ENCODE results near the gene SUFU.

The SUFU gene

DNA sequence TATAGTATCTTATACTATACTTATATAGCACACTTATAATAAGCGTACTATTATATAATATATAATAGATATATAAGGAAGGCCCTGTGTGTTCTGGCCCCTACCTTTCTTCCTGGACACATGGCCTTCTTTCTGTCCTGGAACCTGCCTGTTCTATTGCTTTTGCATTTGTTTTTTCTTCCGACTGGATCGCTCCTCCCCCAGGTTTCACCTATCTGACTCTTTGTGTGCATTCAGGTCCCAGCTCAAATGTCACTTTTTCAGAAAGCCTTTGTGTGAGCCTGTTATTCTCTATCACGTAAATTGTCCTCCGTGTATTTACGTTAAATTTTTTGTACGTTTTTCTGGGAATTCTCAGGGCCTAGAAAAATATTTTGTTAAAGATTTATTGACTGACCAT is 137.6 kb downstream of the SUFU start:
- no peak for DNase-seq (ENCODE audit: low read depth in 2 of 2)

- peak; percentile 95 to 99 for DNase-seq (ENCODE audit: low read depth in 2 of 2)
Observed at GRCh38 chr10:102641880-102642735, 138.3 kb downstream of the SUFU start.

DNA sequence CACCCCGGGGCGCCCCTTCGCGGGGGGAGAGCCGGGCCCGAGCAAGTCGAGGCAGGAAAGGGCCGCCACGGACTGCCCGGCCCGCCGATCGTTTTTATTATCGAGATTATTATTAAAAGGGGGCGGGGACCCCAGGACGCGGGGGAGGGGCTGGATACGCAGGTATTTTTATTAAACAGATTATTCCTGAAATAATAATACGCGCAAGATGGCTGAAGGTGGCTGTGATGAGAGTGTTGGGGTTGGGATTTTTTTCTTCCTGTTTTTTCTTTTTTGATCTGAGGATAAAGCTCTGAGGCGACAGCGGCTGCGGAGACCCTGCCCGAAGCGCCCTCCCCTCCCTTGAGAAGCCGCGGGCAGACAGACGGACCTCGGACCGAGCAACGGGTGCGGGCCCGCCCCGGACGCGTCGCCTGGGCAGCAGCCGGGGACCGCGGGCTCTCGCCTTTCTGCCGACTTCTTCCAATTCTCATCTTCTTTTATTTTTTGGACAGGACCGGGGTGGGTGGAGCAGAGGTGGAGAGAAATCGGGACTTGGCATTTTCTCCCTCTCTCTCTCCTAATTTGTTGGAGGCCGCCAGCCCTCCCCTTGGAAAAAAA is 139.1 kb downstream of the SUFU start:
- DNase-seq (ENCODE audit: low read depth in 2 of 2) = no peak

- DNase-seq (ENCODE audit: low read depth in 2 of 2) = peak in 1 of 2 experiments; percentile 47
Observed at GRCh38 chr10:102643336-102644065, 139.7 kb downstream of the SUFU start.

DNA sequence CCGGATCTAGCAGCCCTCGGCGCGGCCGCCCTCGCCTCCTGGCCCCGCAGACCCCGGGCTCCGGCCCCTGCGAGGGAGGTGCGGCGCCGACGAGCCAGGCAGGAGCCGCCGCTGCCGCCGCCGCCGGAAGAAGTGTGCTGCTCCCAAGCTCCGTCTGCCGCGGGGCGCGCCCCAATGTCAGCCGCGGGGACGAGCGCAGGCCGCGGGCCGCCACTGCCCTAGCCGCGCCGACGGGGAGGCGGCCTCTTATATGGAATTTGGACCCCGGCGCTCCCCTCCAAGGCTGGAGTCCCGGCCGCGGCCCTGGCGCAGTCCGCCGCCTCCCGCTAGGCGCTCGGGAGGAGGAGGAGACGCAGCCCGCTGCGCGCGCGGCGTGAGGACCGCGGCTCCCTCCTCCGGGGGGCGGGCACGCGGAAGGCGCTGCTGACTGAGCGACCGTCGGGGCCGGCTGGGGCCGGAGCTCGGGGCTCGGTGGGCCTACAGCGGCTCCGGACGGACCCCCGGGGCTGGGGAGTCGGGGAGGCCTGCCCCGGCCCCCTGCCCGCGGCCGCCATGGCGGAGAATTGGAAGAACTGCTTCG is 140.4 kb downstream of the SUFU start, which contains the start of gene TRIM8:
Gene TRIM8 (plus strand): TSS at position 414 of the 580 bp plus-strand sequence. CDS start 139 bp downstream, at position 553.
- peak; percentile 33 to 38 for DNase-seq (ENCODE audit: low read depth in 2 of 2)

GRCh38 chr10:102644646-102645387 is 141.0 kb downstream of the SUFU start:
- peak; percentile 53 to 56 for DNase-seq (ENCODE audit: low read depth in 2 of 2)

DNA sequence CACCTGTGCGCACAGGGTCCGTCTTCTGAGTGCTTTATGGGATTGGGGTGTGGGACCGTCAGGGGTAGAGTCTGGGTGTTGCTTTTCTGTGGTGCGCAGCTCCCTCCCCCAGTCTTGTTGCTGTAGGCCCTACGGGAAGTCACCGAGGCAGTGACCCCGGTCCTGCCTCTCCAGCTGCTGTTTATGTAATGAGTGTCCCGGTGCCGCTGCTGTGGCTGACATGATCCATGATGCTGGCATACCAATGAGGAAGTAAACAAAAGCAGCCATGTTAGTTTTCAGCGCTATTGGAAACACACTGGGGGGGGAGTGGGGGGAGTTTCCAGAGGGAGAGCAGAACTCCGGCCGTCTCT is 141.6 kb downstream of the SUFU start:
- no peak for DNase-seq (ENCODE audit: low read depth in 2 of 2)

DNA sequence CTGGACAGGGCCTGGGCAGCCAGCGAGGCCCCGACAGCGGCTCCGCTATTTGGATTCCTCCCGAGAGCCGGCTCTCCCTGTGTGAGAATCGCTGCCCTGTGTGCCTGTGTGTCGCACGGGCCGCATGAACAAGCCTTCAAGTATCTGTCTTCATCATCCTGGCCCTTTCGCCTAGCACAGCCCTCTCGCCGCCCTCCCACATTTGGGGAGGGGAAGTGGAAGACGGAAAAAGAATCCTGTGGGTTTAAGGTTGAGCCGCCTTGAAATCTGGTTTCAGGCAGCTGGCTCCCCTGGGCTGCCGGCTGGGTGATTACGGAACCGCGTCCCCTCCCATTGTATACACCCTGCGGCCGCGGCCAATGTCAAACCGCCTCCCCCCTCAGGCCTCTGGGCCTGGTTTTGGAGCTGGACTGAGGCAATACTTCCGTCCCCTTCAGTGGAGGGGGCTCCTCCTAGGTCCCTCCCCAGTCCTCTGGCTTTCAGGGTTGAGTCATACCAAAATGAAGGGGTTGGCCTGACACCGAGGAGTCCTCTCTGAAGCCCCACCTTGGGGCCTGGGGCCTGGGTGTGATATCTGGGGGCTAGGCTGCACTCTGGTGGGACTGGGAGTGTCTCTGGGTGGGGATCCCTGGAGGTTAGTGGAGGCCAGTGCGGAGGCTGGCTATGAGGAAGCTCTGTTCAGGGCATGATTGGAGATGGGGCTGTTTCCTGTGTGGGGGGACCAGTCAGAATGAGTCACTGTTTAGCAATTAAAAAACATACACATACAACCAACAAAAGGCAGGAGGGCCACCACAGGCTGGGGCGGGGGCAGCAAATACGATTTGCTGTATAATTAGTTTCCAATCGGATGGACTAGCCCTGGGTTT is 142.2 kb downstream of the SUFU start:
- peak; percentile 52 to 66 for DNase-seq (ENCODE audit: low read depth in 2 of 2)

- peak in 1 of 2 experiments; percentile 36 for DNase-seq (ENCODE audit: low read depth in 2 of 2)
Observed at GRCh38 chr10:102646610-102647442, 143.1 kb downstream of the SUFU start.

GRCh38 chr10:102647443-102648268 is 143.9 kb downstream of the SUFU start:
- DNase-seq (ENCODE audit: low read depth in 2 of 2) = no peak

DNA sequence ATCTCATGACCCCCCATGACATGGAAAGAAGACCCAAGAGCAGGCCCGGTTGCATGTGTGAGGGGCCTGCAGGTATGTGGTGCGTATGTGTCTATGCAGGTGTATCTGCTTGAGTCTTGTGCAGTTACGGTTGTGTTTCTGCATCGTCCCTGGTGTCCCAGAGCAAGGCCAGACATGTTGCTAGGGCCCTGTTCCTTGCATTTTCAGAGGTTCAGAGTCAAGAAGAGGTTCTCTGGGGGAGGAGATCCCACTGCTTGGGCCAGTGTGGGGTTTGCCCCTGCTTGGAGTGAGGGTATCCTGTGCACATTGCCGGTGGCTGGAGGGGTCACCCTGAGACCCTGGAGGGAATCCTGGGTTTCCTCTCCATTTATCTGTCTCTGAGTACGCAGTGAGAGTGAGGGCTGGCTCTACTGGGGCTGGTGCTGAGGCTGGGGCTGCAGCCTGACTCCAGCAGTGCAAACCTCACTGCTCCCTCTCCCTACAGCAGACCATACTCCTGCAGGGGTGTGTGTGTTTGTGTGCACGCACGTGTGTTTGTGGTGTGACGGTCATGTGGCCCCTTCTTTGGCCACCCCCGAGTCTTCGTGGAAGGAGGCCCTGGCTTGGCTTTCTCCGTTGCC is 144.6 kb downstream of the SUFU start:
- no peak for DNase-seq (ENCODE audit: low read depth in 2 of 2)

- DNase-seq (ENCODE audit: low read depth in 2 of 2) = no peak
Observed at GRCh38 chr10:102648889-102649796, 145.4 kb downstream of the SUFU start.

- no peak for DNase-seq (ENCODE audit: low read depth in 2 of 2)
Observed at GRCh38 chr10:102649797-102650654, 146.3 kb downstream of the SUFU start.

- DNase-seq (ENCODE audit: low read depth in 2 of 2) = no peak
Observed at GRCh38 chr10:102650655-102651454, 147.1 kb downstream of the SUFU start.

DNA sequence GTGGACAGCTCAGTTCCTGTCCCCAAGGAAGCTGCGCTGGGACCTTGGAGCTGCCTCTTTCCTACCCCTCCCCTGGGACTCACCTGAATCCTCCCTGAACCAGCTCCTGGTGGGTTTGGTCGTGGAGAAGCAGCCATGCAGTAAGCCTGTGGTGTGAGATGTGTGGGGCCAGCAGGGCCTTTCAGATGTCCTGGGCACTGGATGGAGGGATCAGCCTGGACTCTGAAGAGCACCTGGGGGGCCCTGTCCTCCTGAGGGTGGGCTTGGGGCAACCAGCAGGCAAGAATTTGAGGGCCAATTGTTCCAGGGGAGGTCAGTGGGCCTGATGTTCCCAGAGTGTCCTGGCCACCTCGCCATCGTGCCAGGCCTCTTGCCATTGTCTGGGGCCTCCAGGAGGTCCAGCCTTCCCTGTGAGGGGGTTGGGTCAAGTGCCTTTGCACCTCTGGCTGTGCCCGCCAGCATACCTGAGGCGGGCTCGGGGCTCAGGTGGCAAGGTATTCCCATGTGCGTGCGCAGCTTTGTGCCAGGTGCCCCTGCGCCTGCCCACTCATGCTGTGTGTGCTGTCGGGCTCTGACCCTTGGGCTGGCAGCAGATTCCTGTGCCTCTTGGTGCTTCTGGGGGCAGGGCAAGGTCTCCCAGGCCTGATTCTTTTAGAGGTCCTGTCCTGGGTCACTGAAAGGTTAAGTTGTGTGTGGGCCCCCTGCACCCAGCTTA is 147.8 kb downstream of the SUFU start:
- DNase-seq (ENCODE audit: low read depth in 2 of 2) = no peak
